Non-pigmented ciliary epithelial cell (primary cell): ENCODE measurements around the gene ABHD2.
"Not testable (repeated sequence)": the region's sequence is repeated elsewhere in the genome, so short reads cannot be mapped to it uniquely, and the experiment has no call there.

Experiments
- DNase-seq: peaks from one replicate; pipeline ENCODE4 v3.0.0-alpha.2; 2010; ENCODE audit warnings: low read depth

ABHD2 gene

DNA sequence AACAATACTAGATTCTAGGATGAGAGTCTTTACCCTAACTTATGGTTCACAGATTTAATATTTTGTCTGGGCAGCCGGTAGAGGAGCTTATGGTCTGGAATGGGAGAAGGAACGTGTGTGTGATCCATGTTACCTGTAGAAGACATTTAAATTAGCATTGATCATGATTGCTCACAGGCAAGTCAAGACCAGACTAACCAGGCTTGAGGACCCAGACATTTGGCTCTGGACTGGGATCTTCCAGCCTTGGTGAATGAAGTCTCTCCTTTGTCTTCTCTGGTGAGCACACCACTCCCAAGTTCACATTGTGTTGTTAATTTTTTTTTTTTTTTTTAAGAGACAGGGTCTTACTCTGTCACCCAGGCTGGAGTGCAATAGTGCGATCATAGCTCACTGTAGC, 11.7 kb downstream of the ABHD2 start:
- no peak for DNase-seq

DNA sequence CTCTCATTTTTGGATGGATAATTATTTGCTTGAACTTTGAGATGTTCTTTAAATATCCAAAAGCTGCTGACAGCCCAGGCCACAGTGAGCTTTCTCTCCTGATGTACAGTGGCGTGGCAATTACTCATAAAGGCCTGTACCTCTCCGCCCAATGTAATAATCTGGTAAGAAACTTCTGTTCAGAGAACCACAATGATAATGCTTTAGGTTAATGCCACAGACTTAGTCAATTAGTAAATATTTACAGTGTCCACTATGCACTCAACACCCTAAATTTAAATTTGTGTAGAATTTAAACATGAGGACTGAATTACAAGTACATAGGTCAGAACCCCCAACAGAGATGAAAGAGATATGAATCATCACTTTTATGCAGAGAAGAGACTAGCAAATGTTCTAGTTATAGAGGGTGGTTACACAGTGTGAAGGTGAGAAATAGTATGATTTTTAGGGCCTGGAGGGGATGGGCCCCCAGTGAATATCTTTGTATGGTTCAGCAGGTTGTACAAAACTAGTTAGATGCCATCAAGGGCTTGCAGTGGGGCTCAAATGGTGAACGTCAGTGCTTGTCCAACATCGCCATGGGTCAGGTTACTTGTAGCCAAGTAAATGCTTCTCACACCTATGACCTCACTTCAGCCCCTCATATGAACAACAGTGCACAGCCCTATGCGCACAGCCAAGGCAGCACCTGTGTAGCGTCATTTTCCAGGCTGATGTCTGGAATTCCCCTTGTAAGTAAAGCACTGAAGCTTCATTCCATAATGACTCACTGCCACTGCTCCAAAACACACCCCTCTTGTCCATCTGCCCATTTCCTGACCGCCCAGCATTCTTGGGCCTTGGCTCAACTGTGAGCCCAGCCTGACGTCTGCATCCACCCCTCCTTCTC, 13.3 kb downstream of the ABHD2 start:
- peak; percentile 98 for DNase-seq

DNA sequence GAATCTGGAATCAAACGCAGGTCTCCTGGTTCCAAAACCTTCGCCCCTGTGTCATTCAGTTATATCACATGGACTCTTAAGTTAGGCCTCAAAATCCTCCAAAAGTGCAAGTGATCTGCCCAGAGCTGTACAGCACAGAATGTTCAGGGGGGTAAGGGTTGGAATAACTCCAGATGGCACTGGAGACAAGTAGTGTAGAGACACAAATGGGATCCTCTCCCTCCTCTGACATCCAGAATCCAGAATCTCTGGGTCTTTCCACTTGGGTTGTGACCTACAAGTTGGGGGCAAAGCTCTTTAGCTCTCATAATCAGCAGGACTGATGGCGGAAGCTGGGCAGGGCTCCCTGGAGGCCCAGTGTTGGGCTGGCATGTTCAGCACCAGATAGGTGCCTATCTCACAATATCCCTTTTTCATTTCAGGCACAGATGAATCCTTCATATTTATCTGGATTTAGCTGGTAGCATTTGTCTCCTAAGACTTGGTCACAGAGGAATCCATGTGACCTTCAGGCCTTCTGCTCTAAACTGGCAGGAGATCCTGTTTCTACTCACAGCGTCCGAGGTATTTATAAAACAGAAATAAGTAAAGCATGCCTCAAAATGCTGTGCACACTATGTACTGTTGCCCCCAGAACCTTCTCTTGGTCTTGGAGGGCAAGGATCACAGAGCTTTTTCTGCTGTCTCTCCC, 15.4 kb downstream of the ABHD2 start:
- DNase-seq, result no peak

DNA sequence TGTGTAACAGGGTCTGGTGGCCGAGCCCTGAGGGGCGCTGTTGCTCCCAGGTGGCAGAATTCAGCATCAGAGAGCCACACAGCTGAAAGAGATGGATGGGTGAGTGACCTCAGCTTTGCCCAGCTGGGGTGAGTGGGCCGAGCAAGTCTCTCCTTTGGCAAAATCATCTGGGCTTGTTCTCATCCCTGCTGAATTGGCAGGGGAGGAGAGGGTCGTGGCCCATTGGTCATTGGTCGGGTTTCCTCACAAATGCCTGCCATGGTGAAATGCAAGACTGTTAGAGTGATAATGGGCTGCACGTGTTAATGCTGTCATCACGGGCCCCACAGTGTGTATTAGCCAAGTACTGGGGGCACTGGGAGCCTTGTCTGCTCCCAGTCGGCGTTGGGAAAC, 15.9 kb downstream of the ABHD2 start:
- no peak for DNase-seq

DNA sequence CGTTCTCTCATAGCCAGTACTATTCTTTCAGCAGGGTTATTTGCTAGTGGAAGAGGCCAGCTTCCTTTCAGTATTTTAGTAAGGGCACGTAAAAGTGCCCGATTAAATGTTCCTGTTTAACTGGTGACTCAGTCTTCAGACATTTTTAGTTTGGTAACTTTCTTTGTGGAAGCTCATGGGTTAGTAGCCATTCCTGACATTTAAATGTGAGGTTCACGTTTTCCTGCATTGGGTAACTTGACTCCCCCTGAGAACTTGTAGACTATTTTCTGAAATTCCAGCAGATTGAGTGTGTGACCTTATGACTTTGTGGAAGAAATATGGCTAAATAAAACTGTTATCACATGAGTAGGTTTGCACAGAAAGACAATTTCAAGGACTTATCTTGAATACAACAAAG, 16.9 kb downstream of the ABHD2 start:
- DNase-seq, result peak; percentile 93

DNA sequence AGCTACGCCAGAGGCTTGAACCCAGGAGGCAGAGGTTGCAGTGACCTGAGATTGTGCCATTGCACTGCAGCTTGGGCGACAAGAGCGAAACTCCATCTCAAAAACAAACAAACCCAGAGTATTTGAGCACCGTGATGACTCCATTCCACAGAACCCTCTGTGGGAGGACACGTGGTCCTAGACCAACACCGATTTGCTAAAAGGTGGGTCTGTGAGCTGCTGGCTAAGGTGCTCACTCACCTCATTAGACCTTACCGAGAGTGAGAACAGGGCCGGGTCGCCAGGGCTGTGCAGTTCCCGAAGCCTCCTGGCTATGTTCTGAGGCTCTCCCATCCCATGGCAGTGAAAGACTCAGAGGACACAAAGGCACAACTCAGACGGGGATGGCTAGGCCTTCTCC, 17.9 kb downstream of the ABHD2 start:
- no peak for DNase-seq

DNA sequence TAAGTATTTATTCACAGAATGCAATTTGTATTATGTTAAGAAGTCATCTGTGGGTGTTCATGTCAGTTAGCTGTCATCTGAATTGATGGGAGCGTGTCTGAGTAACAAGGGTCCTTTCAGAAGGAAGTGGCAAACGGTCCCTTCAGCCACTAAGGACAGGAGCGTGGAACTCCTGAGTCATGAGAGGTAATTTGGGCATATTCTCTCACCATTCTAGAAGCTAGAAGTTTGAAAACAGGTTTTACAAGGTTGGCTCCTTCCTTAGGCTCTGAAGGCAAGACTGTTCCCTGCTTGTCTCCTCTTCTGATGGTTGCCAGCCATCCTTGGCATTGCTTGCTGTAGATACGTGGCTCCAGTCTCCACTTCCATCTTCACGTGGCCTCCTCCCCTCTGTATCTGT, 19.7 kb downstream of the ABHD2 start:
- DNase-seq, result no peak

DNA sequence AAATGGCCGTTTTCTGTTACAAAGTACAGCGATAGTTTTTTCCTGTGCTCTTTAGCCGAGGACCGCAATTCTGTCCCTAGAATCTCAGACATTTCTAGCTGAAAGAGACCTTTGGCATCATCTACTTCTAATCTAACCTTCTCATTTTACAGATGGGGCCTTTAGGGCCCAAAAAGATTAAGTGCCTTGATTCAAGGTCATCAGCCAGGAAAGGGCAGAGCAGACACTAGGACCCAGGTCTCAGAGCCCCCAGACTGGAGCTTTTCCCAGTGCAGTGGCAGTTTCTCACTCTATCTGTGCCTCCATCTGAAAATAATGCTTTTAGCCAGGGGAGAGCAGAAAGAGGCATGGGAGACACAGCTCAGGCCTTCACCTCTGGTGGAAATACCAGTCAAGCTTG, 20.6 kb downstream of the ABHD2 start:
- DNase-seq, result no peak

DNA sequence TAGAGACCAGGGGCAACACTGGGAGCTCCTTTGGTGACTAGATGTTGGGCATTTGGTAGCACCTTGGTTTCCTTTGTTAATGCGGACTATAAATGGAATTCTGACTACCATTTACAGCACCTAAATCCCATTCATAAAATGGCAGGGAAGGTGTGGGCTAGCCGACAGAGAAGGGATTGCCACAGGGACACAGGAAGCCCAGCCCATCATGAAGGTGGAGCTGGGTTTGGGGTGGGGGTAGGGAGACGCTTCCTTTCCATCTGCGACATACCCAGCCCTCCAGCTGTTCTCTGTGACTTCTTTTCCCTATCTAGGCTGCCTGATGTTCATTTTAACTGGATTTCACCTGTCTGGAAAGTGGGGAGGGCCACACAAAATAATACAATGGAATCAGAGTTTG, 21.0 kb downstream of the ABHD2 start:
- DNase-seq, result no peak

DNA sequence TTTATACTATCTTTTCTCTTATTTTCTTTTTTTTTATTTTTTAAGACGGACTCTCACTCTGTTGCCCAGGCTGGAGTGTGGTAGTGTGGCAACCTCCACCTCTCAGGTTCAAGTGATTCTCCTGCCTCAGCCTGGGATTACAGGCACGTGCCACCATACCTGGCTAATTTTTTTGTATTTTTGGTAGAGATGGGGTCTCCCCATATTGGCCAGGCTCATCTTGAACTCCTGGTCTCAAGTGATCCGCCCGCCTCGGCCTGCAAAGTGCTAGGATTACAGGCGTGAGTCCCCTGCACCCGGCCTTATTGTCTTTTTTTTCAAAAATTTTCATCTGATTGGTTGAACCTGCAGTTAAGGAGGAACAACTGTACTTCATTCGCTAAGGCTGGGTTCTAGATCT, 21.8 kb downstream of the ABHD2 start:
- DNase-seq, result no peak

DNA sequence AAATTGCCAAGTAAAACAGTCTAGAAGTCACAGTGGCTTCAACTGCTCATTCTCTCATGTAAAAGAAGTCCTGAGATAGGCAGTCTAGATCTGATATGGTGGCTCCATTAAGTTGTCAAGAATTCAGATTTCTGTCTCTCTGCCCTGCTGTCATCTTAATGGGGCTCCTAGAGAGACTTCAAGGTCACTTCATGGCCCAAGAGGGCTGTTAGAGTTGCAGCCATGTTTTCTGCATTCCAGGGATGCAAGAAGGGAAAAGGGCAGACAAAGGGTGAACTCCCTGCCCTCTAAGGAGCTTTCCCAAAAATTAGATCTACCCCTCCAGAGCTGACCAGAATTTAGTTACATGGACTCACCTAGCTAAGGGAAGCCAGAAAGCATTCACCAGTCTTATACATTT, 23.1 kb downstream of the ABHD2 start:
- DNase-seq, result no peak

DNA sequence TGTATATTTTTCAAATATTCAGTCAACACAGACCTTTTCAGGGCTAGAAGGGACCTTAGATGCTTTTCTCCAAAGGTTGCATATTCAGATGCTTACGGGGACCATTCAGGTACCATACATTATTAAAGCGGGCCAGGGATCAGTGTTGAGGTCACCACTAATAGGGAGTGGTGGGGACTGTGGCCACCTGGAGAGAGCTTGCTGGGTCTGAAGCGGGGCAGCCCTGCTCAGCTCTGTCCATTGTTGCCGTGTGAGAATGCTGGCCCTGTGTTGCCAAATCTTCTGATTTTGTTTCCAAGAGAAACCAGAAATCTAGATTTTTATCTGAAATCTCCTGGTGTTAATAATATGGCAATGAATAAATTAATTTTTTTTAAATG, 23.7 kb downstream of the ABHD2 start:
- DNase-seq, result no peak

DNA sequence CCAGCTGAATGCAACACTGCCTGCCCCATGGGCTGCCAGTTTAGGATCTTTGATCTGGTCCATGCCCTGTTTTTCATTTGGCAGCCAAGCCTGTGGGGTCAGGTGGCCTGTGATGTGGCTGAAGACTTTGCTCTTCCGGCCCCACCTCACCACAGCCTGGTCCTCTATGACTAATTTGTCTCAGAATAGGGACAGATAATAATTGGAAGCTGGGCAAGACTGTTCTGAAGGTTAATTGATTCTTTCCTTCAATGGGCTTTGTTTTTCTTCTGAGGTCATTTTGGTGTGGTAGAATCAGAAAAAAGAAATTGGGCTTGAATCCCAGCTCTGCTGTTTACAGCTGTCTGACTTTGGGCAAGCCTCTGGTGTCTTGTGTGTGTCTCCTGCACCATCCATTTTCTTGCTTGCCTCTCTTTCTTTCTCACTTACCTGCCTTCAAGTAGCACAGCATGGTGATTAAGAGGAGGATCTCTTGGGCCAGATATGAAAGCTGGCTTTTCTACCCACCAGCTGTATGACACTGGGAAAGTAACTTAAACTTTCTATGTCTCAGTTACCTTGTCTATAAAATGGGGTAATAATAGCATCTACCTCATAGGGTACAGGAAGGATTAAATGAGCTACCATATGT, 24.2 kb downstream of the ABHD2 start:
- DNase-seq, result no peak

DNA sequence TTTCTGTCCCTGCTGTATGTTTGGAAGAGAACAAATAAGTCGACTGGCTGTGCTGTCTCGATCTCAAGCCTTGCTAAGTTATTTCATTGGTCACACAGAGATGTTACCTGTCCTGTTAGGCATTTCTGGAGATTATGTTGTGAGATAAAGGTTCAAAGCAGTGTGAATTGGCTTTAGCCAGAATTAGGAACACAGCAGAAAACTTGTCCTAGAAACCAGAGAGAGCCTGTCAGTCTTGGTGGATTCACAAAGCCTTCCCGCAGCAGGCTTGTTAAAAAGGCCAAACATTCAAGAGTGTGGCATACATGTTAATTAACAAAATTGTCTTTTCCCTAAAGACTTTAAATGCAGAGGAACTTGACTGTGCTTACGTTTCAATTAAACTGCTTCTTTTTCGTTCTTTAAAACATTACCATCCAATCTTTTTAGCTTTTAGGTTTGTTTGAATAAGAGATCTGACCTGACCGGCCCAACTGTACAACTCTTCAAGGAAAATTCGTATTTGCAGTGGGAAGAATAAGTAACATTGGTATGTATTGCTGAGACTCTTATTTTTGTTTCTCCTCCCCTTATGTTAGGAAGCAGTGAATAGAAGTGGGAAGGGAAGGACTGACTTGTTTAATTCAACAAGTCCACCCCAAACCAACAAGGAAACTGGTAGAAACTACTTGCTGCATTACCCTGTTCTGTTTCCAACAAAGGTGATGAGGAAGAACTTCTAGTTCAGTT, 25.2 kb downstream of the ABHD2 start:
- no peak for DNase-seq

DNA sequence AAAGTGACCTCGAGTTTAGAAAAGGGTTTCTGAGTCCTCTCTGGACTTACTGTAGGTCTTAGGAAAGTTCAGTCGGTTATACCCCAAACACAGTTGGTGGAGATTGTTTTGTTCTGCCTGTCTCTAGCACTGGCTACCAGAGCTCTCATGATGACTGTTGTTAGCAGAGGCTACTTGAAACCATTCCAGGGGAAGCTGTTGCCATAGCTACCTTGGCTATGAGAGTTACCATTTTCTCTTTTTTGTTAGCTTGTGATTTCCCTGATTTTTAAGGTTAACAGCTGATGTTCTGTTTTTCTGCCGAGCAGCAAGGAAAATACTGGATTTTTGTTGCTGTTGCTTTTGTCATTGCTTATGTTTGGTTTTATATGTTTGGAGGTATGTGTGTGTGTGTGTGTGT, 26.7 kb downstream of the ABHD2 start:
- DNase-seq, result no peak

DNA sequence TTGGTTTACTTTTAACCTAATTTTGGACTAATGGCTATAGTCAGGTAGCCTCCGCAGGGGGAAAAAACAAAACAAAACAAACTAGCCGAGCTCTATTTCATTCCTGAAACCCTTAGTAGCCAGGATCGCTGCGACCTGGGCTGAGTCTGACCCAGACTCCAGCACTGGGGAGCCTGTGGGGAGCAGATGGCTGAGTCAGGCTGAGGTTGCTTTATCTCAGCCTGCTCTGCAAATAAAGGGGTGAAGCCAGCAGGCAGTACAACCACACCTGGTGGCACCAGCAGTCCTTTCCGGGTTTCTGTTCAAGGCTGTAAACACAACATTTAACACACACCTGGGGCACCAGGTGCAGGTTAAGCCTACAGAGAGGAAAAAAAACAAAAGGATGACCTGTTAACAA, 27.3 kb downstream of the ABHD2 start:
- DNase-seq, result no peak

DNA sequence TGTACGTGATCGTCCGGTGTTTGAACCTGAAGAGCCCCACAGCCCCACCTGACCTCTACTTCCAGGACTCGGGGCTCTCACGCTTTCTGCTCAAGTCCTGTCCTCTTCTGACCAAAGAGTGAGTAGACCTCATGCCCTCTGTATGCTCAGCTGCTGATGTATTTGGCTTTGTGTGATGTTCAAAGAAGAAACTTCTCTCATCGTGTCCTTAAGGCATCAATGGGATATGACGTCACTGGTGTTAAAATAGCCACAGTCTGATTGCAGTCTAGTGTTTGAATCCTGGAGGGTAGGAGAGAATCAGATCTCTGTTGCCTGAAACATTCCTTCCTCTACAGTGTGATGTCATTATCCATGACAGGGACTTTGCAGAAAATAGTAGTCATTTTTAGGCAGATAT, 28.1 kb downstream of the ABHD2 start:
- no peak for DNase-seq

DNA sequence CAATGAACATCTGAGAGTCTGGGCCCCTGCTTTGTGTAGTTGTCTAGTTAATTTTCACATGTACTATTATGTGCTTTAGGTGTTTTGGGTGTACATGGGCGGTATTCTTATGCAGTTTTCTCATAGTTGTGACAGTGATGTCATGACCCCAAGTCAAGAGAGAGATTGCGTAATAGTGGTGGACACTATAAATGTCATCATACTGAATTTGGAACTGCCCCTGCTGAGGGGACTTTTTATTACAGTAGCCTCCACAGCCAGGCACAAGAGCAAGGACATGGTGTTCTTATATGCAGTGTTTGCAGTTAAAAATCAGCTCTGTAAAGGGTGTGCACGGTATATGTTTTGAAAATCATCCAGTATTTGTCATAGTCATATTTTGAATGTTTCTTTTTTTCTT, 29.5 kb downstream of the ABHD2 start:
- no peak for DNase-seq

DNA sequence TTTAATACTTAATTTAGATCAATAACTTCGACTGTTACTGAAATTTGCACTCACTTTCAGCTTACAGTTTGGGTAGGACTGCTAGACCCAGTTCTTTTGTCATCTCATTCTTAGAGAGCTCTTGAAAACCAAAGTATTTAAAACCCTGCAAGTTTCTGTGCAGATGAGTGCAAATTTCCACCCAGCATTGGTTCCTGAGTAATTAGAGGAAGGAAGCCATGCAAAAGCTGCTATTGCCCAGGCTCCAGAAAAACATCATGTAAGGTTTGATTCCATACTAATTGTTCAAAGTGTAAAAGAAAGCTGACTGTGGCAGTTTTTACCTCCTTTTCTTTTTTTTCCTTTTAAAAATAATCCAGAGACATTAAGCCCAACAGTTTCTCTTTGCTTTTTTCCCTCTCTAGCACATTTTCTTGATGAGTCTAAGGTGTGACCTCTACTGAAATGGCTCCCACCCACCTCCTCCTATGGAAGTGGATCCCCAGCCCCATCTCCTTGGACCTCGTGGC, 30.3 kb downstream of the ABHD2 start:
- no peak for DNase-seq

DNA sequence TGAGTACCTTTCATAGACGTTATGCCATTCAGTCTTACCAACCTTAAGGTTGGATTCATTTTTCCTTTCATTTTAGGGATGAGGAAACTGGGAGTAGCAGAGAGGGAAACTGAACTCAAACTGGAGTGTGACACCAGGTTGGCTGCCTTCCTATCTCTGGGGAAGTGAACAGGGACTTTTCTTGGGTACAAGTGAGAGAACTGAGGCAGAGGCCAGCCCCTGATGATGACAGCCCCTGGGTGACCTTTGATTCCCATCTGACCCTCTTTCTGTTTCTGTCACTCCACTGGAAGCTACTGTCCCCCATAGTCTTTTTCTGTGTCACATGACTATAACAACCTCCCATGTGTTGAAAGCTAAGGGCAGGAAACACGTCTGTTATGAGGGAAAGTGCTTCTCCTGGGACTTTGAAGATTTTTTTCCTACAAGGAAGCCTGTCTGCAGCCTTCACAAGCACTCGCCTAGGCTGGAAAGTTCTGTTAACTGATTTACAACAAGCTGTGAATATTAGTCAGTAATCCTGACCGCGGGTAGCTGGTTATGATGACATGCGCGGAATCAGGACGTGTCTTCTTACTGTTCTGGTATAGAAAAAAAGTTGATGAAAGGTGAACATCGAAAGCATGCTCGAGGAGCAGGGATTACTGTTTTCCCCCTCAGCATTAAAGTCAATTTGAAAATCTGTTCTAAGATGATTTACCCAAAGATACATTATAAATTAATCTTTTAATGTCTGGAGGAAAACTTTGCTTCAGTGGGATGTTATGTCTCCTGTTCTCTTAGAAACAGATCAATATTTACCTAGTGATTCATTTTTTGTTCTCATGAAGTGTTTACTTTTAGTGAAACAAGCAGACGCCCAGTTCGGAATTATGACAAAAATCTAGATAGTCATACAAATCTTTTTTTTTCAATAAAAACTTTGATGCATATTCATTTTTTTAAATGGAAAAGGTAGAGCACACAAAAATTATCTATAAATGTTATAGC, 31.5 kb downstream of the ABHD2 start:
- peak; percentile 65 for DNase-seq

DNA sequence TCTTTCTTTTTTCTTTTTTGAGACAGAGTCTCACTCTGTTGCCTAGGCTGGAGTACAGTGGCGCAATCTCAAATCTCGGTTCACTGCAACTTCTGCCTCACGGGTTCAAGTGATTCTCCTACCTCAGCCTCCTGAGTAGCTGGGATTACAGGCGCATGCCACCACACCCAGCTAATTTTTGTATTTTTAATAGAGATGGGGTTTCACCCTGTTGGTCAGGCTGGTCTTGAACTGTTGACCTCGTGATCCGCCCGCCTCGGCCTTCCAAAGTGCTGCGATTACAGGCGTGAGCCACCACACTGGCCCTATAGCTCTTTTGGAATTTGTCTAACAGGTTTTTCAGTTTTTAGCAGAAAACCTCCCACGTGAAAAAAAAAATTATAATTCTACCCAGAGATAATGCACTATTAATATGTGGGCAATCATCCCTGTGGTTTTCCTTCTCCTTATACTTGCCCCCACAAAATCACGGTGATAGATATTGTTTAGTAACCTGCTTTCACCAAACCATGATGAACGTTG, 32.3 kb downstream of the ABHD2 start:
- not testable (repeated sequence) for DNase-seq
